Measurements from ENCODE around the gene TUBB4B.

- no peak for TF ChIP-seq RAD21 (conservative IDR thresholded peaks at IDR 0.05 in 1 of 2, IDR thresholded peaks at IDR 0.05 in 1 of 2)
- TF ChIP-seq BHLHE40 (IDR thresholded peaks at IDR 0.05; ENCODE audit: low read depth, low read length): no peak
- no peak for TF ChIP-seq MAZ (IDR thresholded peaks at IDR 0.05; ENCODE audit: borderline replicate concordance, low read depth, low read length)
Observed at GRCh38 chr9:137198051-137198901, 42.8 kb upstream of the TUBB4B start.

Data from A549 (cell line).